ENCODE measurements around the gene VWA5A. TPM values are rescaled to one million over a fixed set of nuclear protein-coding genes. Genes with fewer than 3 reads are reported as not detected.

VWA5A gene
- total RNA-seq, 1 experiment from 2014 or later: 15.1 TPM

Other genes with a start within 250 kb of the VWA5A start
- gene TMEM225, start 229.8 kb upstream of the VWA5A start, total RNA-seq (2014; rRNA removed; shearing (Covaris generic)): not detected in 2 replicates
- gene OR8D4, start 213.3 kb upstream of the VWA5A start, total RNA-seq (2014; rRNA removed; shearing (Covaris generic)): not detected in 2 replicates
- gene OR4D5, start 175.8 kb upstream of the VWA5A start, total RNA-seq (2014; rRNA removed; shearing (Covaris generic)): not detected in 2 replicates
- gene OR6T1, start 171.6 kb upstream of the VWA5A start, total RNA-seq (2014; rRNA removed; shearing (Covaris generic)): not detected in 2 replicates
- gene OR10S1, start 137.7 kb upstream of the VWA5A start, total RNA-seq (2014; rRNA removed; shearing (Covaris generic)): not detected in 2 replicates
- gene OR10G6, start 120.3 kb upstream of the VWA5A start, total RNA-seq (2014; rRNA removed; shearing (Covaris generic)): not detected in 2 replicates
- gene OR10G4, start 102.5 kb upstream of the VWA5A start, total RNA-seq (2014; rRNA removed; shearing (Covaris generic)): not detected in 2 replicates
- not detected in 2 replicates for gene OR10G9, start 92.4 kb upstream of the VWA5A start, total RNA-seq (2014; rRNA removed; shearing (Covaris generic))
- not detected in 2 replicates for gene OR10G8, start 88.7 kb upstream of the VWA5A start, total RNA-seq (2014; rRNA removed; shearing (Covaris generic))
- not detected in 2 replicates for gene OR10G7, start 74.1 kb upstream of the VWA5A start, total RNA-seq (2014; rRNA removed; shearing (Covaris generic))
- gene OR10D3, start 67.9 kb downstream of the VWA5A start, total RNA-seq (2014; rRNA removed; shearing (Covaris generic)): not detected in 2 replicates
- gene OR8G1, start 125.6 kb downstream of the VWA5A start, total RNA-seq (2014; rRNA removed; shearing (Covaris generic)): not detected in 2 replicates
- gene OR8G5, start 140.9 kb downstream of the VWA5A start, total RNA-seq (2014; rRNA removed; shearing (Covaris generic)): not detected in 2 replicates
- not detected in 2 replicates for gene OR8D1, start 198.5 kb downstream of the VWA5A start, total RNA-seq (2014; rRNA removed; shearing (Covaris generic))
- gene OR8D2, start 204.7 kb downstream of the VWA5A start, total RNA-seq (2014; rRNA removed; shearing (Covaris generic)): not detected in 2 replicates

Data from H7 (cell line).